ENCODE results near the gene SENP5.

Gene SENP5

DNA sequence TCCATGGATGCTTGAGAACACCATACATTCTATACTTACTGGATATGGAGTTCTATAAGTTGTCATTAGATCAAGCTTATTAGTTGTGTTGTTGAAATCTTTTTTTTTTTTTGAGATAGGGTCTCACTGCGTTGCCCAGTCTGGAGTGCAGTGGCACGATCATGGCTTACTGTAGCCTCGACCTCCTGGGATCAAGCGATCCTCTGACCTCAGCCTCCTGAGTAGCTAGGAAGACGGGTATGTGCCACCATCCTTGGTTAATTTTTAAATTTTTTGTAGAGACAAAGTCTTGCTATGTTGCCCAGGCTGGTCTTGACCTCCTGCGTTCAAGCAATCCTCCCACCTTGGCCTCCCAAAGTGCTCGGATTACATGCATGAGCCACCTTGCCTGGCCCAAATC lies 87.1 kb downstream of the SENP5 start:
- H3K4me3 ChIP-seq (ENCODE audit: low read depth, low read length), result no peak overlapping the region
- no peak for TF ChIP-seq CTCF (IDR thresholded peaks at IDR 0.05; ENCODE audit: insufficient read depth, low read depth, low read length, missing control alignments)
- DNase-seq (ENCODE audit: low read depth), result no peak

DNA sequence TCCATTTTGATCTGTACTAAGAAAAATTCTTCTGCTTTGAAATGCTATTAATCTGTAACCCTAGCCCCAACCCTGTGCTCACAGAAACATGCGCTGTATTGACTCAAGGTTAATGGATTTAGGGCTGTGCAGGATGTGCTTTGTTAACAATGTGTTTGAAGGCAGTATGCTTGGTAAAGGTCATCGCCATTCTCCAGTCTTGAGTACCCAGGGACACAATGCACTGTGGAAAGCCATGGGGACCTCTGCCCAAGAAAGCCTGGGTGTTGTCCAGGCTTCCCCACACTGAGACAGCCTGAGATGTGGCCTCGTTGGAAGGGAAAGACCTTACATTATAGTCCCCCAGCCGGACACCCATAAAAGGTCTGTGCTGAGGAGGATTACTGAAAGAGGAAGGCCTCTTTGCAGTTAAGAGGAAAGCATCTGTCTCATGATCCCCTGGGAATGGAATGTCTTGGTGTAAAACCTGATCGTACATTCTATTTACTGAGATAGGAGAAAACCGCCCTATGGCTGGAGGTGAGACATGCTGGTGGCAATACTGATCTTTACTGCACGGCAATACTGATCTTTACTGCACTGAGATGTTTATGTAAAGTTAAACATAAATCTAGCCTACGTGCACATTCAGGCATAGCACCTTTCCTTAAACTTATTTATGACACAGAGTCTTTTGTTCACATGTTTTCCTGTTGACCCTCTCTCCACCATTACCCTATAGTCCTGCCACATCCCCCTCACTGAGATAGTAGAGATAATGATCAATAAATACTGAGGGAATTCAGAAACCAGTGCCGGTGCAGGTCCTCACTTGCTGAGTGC lies 94.6 kb downstream of the SENP5 start:
- no peak overlapping the region for H3K4me3 ChIP-seq (ENCODE audit: low read depth, low read length)
- DNase-seq (ENCODE audit: low read depth), result no peak
- no peak for TF ChIP-seq CTCF (IDR thresholded peaks at IDR 0.05; ENCODE audit: insufficient read depth, low read depth, low read length, missing control alignments)

DNA sequence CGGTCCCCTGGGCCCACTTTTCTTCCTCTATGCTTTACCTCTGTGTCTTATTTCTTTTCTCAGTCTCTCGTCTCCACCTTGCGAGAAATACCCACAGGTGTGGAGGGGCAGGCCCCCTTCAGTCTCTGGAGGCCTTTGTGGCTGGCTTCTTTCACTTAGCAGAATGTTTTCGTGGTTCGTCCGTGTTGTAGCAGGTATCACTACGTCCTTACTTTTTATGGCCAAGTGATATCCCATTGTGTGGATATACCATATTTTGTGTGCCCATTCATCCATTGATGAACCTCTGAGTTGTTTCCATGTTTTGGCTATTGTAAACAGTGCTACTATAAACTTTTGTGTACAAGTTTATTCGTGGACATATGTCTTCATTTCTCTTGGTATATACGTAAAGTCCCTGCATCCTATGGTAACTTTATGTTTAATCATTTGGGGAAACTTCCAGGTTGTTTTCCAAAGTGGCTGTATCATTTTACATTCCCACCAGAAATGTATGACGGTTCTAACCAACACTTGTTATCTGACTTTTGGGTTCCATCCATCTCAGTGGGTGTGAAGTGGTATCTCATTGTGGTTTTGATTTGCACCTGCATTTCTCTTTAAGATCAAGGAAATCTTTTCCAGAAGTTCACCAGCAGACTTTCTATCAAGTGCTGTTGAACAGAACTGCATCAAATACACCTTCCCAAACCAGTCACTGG lies 95.4 kb downstream of the SENP5 start:
- H3K4me3 ChIP-seq (ENCODE audit: low read depth, low read length), result no peak overlapping the region
- no peak for TF ChIP-seq CTCF (IDR thresholded peaks at IDR 0.05; ENCODE audit: insufficient read depth, low read depth, low read length, missing control alignments)
- DNase-seq (ENCODE audit: low read depth), result no peak

DNA sequence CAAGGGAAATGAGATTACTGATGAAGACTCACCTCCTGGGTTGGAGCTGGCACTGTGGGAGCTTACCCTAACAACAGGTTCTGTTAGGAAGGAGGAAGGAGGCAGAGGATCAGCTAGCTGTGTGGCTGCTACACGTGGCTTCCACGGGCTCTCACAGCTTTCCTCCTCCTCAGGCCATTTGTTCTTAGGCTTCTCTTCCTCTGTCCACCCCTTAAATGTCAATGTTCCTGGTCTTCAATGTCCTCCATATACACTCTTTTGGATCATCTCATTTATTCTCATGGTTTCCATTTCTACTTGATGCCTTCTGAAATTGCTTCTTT lies 95.9 kb downstream of the SENP5 start:
- DNase-seq (ENCODE audit: low read depth), result no peak
- no peak for TF ChIP-seq CTCF (IDR thresholded peaks at IDR 0.05; ENCODE audit: insufficient read depth, low read depth, low read length, missing control alignments)

DNA sequence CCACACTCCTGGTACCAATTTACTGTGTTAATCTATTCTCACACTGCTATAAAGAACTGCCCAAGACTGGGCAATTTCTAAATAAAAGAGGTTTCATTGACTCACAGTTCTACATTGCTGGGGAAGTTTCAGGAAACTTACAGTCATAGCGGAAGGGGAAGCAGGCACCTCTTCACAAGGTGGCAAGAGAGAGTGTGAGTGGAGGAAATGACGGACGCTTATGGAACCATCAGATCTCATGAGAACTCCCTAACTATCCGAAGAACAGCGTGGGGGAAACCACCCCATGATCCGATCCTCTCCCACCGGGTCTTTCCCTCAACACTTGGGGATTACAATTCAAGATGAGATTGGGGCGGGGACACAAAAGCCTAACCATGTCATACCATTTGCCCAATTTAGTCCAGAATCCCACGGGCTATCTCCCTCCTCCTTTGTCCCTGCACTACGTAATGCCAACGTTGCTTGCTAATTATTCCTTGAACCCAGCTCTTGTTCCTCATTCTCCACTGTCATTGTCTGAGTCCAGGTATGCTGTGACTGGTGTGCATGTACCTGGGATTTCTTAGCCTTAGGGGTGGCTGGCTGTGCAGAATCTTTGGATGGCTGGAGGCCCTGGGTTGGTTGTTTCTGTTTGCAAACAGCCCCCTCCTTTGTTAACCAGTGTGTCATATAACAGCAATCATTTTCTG lies 97.5 kb downstream of the SENP5 start:
- no peak overlapping the region for H3K4me3 ChIP-seq (ENCODE audit: low read depth, low read length)
- no peak for DNase-seq (ENCODE audit: low read depth)
- TF ChIP-seq CTCF (IDR thresholded peaks at IDR 0.05; ENCODE audit: insufficient read depth, low read depth, low read length, missing control alignments), result no peak

More for the DNA sequence above, 95.9 kb downstream of the SENP5 start:
- H3K4me3 ChIP-seq (ENCODE audit: low read depth, low read length), result no peak overlapping the region

DNA sequence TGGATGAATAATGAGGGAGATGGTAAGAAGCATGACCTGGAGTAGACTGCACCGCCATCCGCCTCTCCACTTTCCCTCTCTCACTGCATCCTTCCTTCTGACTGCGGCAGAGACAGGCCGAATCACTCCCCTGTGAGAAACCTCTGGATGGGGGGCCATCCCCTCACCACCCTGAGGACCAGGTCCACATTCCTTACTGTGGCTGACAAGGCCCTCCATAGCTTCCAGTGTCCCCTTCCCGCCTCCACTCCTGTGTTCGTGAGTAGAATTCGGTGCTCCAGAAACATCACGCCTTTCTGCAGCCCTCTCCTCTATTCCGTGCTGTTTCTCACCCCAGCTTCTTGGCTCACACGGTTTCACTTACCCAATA lies 98.1 kb downstream of the SENP5 start:
- no peak overlapping the region for H3K4me3 ChIP-seq (ENCODE audit: low read depth, low read length)
- no peak for DNase-seq (ENCODE audit: low read depth)
- no peak for TF ChIP-seq CTCF (IDR thresholded peaks at IDR 0.05; ENCODE audit: insufficient read depth, low read depth, low read length, missing control alignments)

Data from GM12865 (cell line).